A549 (cell line): ENCODE data around the gene FADS1.

Experiments
- EP300 ChIP-seq, 2 experiments: fragments of >200 bp; sonication (Bioruptor Twin); formaldehyde crosslinking; IDR thresholded peaks; 2 replicates in 1 of 2; 3 replicates in 1 of 2; pipeline ENCODE4 v1.6.1; 2016 to 2017
- JUN ChIP-seq, 2 experiments: fragments of >200 bp; sonication (Bioruptor Twin); formaldehyde crosslinking; IDR thresholded peaks; 2 replicates in 1 of 2; 3 replicates in 1 of 2; pipeline ENCODE4 v1.6.1; 2016 to 2017
- MAFK ChIP-seq: fragments of 450-650 bp; IDR thresholded peaks from 2 replicates; pipeline ENCODE4 v1.6.1; 2014; ENCODE audit not compliant: partially characterized antibody
- MAZ ChIP-seq: fragments of 150-350 bp; IDR thresholded peaks from 2 replicates; pipeline ENCODE4 v1.6.1; 2014; ENCODE audit warnings: antibody characterized with exemption, low read depth, low read length, borderline replicate concordance
- POLR2A ChIP-seq: IDR thresholded peaks from 2 replicates; pipeline ENCODE4 v1.6.1; 2012; ENCODE audit warnings: mild to moderate bottlenecking, low read length
- RAD21 ChIP-seq, 2 experiments: fragments of >200 bp in 1 of 2; sonication (Bioruptor Twin) in 1 of 2; formaldehyde crosslinking in 1 of 2; IDR thresholded peaks in 1 of 2; conservative IDR thresholded peaks in 1 of 2; 2 replicates in 1 of 2; 3 replicates in 1 of 2; pipeline ENCODE4 v1.6.1; 2012 to 2018; ENCODE audit warnings: inconsistent platforms in 1 of 2
- RFX5 ChIP-seq: fragments of 450-650 bp; IDR thresholded peaks from 2 replicates; pipeline ENCODE4 v1.7.1; 2014; ENCODE audit warnings: antibody characterized with exemption, mild to moderate bottlenecking, moderate library complexity
- RNF2 ChIP-seq: fragments of 200-600 bp; sonication (generic); IDR thresholded peaks from 2 replicates; pipeline ENCODE4 v1.6.1; 2016; ENCODE audit warnings: low read depth, mild to moderate bottlenecking, antibody characterized with exemption, moderate library complexity, borderline replicate concordance
- SREBF2 ChIP-seq: fragments of 450-650 bp; IDR thresholded peaks from 2 replicates; pipeline ENCODE4 v1.6.1; 2014; ENCODE audit warnings: mild to moderate bottlenecking, moderate library complexity
- TP53 ChIP-seq: fragments of 250-450 bp; sonication (Bioruptor Pico); IDR thresholded peaks from 2 replicates; pipeline ENCODE4 v1.5.0; 2021; ENCODE audit warnings: mild to moderate bottlenecking, moderate library complexity
- TF ChIP-seq, protein P1 (sequence below): fragments of >200 bp; sonication (Bioruptor Twin); formaldehyde crosslinking; IDR thresholded peaks from 3 replicates; pipeline ENCODE4 v1.5.1; 2016
- TF ChIP-seq, protein P2 (sequence below): IDR thresholded peaks from 2 replicates; pipeline ENCODE4 v1.6.1; 2012; ENCODE audit warnings: low read depth, borderline replicate concordance
- TF ChIP-seq, protein P3 (sequence below): fragments of 250-450 bp; sonication (Bioruptor Pico); IDR thresholded peaks from 2 replicates; pipeline ENCODE4 v1.5.0; 2021; ENCODE audit warnings: mild to moderate bottlenecking, moderate library complexity, borderline replicate concordance

DNA sequence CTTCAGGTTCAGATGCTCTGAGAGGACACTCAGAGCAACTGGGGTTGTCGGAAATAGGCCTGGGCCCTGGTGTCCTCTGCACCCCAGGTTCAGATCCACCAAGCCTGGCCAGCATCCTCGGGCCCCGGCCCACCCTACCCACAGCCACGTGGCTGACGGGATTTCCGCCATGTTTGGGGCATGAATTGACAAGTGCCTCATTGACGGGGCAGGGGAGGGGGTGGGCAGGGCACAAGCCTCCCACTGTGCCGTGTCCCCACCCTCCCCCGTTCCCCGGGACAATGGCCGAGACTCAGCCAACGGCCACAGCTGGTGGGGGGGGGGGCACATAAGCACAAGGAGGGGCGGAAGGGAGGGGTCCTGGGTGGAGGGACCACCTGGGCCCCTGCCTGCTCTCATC lies 55.9 kb downstream of the FADS1 start:
- TF ChIP-seq, protein P1, sequence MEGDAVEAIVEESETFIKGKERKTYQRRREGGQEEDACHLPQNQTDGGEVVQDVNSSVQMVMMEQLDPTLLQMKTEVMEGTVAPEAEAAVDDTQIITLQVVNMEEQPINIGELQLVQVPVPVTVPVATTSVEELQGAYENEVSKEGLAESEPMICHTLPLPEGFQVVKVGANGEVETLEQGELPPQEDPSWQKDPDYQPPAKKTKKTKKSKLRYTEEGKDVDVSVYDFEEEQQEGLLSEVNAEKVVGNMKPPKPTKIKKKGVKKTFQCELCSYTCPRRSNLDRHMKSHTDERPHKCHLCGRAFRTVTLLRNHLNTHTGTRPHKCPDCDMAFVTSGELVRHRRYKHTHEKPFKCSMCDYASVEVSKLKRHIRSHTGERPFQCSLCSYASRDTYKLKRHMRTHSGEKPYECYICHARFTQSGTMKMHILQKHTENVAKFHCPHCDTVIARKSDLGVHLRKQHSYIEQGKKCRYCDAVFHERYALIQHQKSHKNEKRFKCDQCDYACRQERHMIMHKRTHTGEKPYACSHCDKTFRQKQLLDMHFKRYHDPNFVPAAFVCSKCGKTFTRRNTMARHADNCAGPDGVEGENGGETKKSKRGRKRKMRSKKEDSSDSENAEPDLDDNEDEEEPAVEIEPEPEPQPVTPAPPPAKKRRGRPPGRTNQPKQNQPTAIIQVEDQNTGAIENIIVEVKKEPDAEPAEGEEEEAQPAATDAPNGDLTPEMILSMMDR: no peak
- TF ChIP-seq RAD21 (conservative IDR thresholded peaks at IDR 0.05 in 1 of 2, IDR thresholded peaks at IDR 0.05 in 1 of 2) (no peak), SREBF2 (no peak), MAZ (no peak), EP300 (IDR thresholded peaks at IDR 0.05) (no peak), RNF2 (no peak), JUN (IDR thresholded peaks at IDR 0.05) (no peak), TP53 (CRISPR knock-in tag) (no peak), RFX5 (no peak), POLR2A (no peak), MAFK (no peak)
- TF ChIP-seq, protein P2, sequence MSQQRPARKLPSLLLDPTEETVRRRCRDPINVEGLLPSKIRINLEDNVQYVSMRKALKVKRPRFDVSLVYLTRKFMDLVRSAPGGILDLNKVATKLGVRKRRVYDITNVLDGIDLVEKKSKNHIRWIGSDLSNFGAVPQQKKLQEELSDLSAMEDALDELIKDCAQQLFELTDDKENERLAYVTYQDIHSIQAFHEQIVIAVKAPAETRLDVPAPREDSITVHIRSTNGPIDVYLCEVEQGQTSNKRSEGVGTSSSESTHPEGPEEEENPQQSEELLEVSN: no peak
- TF ChIP-seq, protein P3, sequence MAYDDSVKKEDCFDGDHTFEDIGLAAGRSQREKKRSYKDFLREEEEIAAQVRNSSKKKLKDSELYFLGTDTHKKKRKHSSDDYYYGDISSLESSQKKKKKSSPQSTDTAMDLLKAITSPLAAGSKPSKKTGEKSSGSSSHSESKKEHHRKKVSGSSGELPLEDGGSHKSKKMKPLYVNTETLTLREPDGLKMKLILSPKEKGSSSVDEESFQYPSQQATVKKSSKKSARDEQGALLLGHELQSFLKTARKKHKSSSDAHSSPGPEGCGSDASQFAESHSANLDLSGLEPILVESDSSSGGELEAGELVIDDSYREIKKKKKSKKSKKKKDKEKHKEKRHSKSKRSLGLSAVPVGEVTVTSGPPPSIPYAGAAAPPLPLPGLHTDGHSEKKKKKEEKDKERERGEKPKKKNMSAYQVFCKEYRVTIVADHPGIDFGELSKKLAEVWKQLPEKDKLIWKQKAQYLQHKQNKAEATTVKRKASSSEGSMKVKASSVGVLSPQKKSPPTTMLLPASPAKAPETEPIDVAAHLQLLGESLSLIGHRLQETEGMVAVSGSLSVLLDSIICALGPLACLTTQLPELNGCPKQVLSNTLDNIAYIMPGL: no peak
